Duodenal mucosa (tissue), 2 donors: Measurements from ENCODE around the gene RBM47.
"Not testable (repeated sequence)": the region's sequence is repeated elsewhere in the genome, so short reads cannot be mapped to it uniquely, and the experiment has no call there.

Experiments
- H3K27ac ChIP-seq: one replicate; pipeline ENCODE4 v1.7.0; 2013; ENCODE audit warnings: low read depth, low read length
- H3K27me3 ChIP-seq, 2 donors: one replicate each; pipeline ENCODE4 v1.7.0; 2013; ENCODE audit warnings: low read length in 2 of 2, control low read depth in 1 of 2; ENCODE audit not compliant: insufficient read depth in 2 of 2, control insufficient read depth in 1 of 2
- H3K36me3 ChIP-seq, 2 donors: one replicate each; pipeline ENCODE4 v1.7.0; 2013; ENCODE audit warnings: low read length in 2 of 2, control low read depth in 1 of 2; ENCODE audit not compliant: insufficient read depth in 2 of 2, control insufficient read depth in 1 of 2
- H3K4me1 ChIP-seq, 2 donors: one replicate each; pipeline ENCODE4 v1.7.0; 2013; ENCODE audit warnings: low read length in 2 of 2, control low read depth in 1 of 2; ENCODE audit not compliant: insufficient read depth in 2 of 2, control insufficient read depth in 1 of 2
- H3K4me3 ChIP-seq, 2 donors: one replicate each; pipeline ENCODE4 v1.7.0; 2013; ENCODE audit warnings: low read length in 2 of 2, low read depth in 1 of 2
- H3K9ac ChIP-seq, 2 donors: one replicate each; pipeline ENCODE4 v1.7.0; 2013; ENCODE audit warnings: low read length in 2 of 2, low read depth in 1 of 2
- H3K9me3 ChIP-seq, 2 donors: one replicate each; pipeline ENCODE4 v1.7.0; 2013; ENCODE audit warnings: low read length in 2 of 2, control low read depth in 1 of 2; ENCODE audit not compliant: control insufficient read depth in 1 of 2

Gene RBM47

GRCh38 chr4:40407468-40407867, 222.2 kb downstream of the RBM47 start:
- H3K36me3 ChIP-seq, H3K4me3 ChIP-seq, H3K9me3 ChIP-seq, H3K27ac ChIP-seq, H3K27me3 ChIP-seq, H3K9ac ChIP-seq: not testable (repeated sequence)
- peaks cover 0 to 23% of the 10 kb centered on the region in 2 donors for H3K4me1 ChIP-seq

GRCh38 chr4:40406340-40406739, 223.3 kb downstream of the RBM47 start:
- Histone ChIP-seq H3K4me3 (no peak overlapping the region), H3K27me3 (no peaks in the 10 kb centered on the region), H3K9ac (no peak overlapping the region), H3K4me1 (peaks cover 0 to 23% of the 10 kb centered on the region in 2 donors), H3K36me3 (no peaks in the 10 kb centered on the region), H3K27ac (no peak overlapping the region), H3K9me3 (peaks cover 0 to 5% of the 10 kb centered on the region in 2 donors)

- H3K27ac ChIP-seq: no peak overlapping the region
- H3K4me1 ChIP-seq: peaks cover 0 to 23% of the 10 kb centered on the region in 2 donors
- H3K27me3 ChIP-seq: no peaks in the 10 kb centered on the region
- no peak overlapping the region for H3K4me3 ChIP-seq
- H3K36me3 ChIP-seq: no peaks in the 10 kb centered on the region
- H3K9me3 ChIP-seq: peaks cover 0 to 5% of the 10 kb centered on the region in 2 donors
- no peak overlapping the region for H3K9ac ChIP-seq
Observed at GRCh38 chr4:40405193-40405592, 224.5 kb downstream of the RBM47 start.

GRCh38 chr4:40403081-40403480, 226.6 kb downstream of the RBM47 start:
- Histone ChIP-seq H3K27me3 (no peaks in the 10 kb centered on the region), H3K27ac (no peak overlapping the region), H3K4me3 (no peak overlapping the region), H3K36me3 (no peaks in the 10 kb centered on the region), H3K4me1 (peaks cover 0 to 29% of the 10 kb centered on the region in 2 donors), H3K9ac (no peak overlapping the region), H3K9me3 (peaks cover 0 to 5% of the 10 kb centered on the region in 2 donors)

GRCh38 chr4:40402556-40402955, 227.1 kb downstream of the RBM47 start:
- H3K27me3 ChIP-seq: no peaks in the 10 kb centered on the region

GRCh38 chr4:40401631-40402030, 228.0 kb downstream of the RBM47 start:
- no peaks in the 10 kb centered on the region for H3K27me3 ChIP-seq
- H3K4me1 ChIP-seq: peaks cover 0 to 29% of the 10 kb centered on the region in 2 donors
- H3K27ac ChIP-seq: no peak overlapping the region

More at GRCh38 chr4:40402556-40402955, 227.1 kb downstream of the RBM47 start:
- no peak overlapping the region for H3K9ac ChIP-seq
- H3K4me1 ChIP-seq: peaks cover 0 to 29% of the 10 kb centered on the region in 2 donors
- no peak overlapping the region for H3K27ac ChIP-seq
- no peak overlapping the region for H3K4me3 ChIP-seq
- no peaks in the 10 kb centered on the region for H3K36me3 ChIP-seq
- peaks cover 0 to 5% of the 10 kb centered on the region in 2 donors for H3K9me3 ChIP-seq

GRCh38 chr4:40401096-40401495, 228.6 kb downstream of the RBM47 start:
- Histone ChIP-seq H3K9ac (no peak overlapping the region), H3K9me3 (no peaks in the 10 kb centered on the region), H3K27ac (no peak overlapping the region), H3K4me3 (no peak overlapping the region), H3K27me3 (no peaks in the 10 kb centered on the region), H3K36me3 (no peaks in the 10 kb centered on the region), H3K4me1 (peaks cover 0 to 33% of the 10 kb centered on the region in 2 donors)

More at GRCh38 chr4:40401631-40402030, 228.0 kb downstream of the RBM47 start:
- no peak overlapping the region for H3K4me3 ChIP-seq
- no peaks in the 10 kb centered on the region for H3K9me3 ChIP-seq
- H3K9ac ChIP-seq: no peak overlapping the region
- no peaks in the 10 kb centered on the region for H3K36me3 ChIP-seq

GRCh38 chr4:40399578-40399977, 230.1 kb downstream of the RBM47 start:
- Histone ChIP-seq H3K4me3 (no peak overlapping the region), H3K4me1 (peaks cover 0 to 33% of the 10 kb centered on the region in 2 donors), H3K9me3 (no peaks in the 10 kb centered on the region), H3K9ac (no peak overlapping the region), H3K36me3 (no peaks in the 10 kb centered on the region), H3K27ac (no peak overlapping the region), H3K27me3 (no peaks in the 10 kb centered on the region)

- Histone ChIP-seq H3K36me3 (no peaks in the 10 kb centered on the region), H3K27ac (no peak overlapping the region), H3K4me3 (no peak overlapping the region), H3K4me1 (peaks cover 0 to 17% of the 10 kb centered on the region in 2 donors), H3K27me3 (no peaks in the 10 kb centered on the region), H3K9me3 (no peaks in the 10 kb centered on the region), H3K9ac (no peak overlapping the region)
Observed at GRCh38 chr4:40395908-40396793, 233.5 kb downstream of the RBM47 start.

GRCh38 chr4:40395166-40395900, 234.3 kb downstream of the RBM47 start:
- no peak overlapping the region for H3K27ac ChIP-seq
- H3K4me3 ChIP-seq: no peak overlapping the region
- no peak overlapping the region for H3K9ac ChIP-seq
- peaks cover 0 to 17% of the 10 kb centered on the region in 2 donors for H3K4me1 ChIP-seq
- no peaks in the 10 kb centered on the region for H3K9me3 ChIP-seq
- no peaks in the 10 kb centered on the region for H3K36me3 ChIP-seq
- no peaks in the 10 kb centered on the region for H3K27me3 ChIP-seq
